ENCODE data around the gene CFAP61.

- TF ChIP-seq CTCF (IDR thresholded peaks at IDR 0.05) (no peak), POLR2A (IDR thresholded peaks at IDR 0.05) (no peak)
Measured at GRCh38 chr20:20100881-20101280, 48.5 kb downstream of the CFAP61 start.
